ENCODE data around the gene REPIN1. TPM values are rescaled to one million over a fixed set of nuclear protein-coding genes. Genes with fewer than 3 reads are reported as not detected.

The REPIN1 gene
- total and polyA plus RNA-seq, 9 of the 15 experiments (the other 6 are each of a cell fraction or from before 2014, with no cell fraction given) = 8.1 to 283 (median 94.3) TPM

DNA sequence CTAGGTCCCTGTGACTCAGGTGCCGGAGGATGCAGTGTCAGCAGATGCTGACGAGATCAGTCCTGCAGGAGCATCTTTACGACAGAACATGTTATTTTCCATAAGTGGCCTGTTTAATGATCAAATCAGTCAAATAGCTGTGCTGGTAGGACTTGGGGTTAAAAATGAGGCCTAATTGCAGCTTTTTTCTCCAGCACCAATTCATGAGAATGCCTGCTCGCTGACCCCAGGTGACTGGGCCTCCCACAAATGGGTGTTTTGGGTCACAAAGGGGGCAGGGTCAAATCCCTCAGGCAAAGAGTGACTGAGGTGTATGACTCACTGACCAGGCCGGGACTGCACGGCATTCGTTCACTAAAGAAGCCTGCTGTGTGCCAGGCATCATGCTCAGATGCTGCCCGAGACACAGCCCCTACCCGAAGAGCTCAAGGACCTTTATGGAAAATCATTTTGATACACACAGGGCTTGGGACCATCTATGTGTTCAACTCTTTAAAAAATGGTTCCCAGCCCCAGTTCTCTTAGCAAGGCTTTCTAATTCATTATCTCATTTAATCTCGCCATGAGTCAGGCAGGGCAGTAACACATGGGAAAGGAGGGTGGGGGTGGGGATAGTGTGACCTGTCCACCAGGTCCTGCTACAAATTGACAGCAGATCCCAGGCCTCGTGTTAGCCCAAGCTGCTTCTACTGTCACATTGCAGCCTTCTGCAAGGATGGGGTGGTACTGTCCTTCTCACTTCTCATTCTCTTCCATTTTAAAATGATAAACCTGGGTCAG, 31.6 kb downstream of the REPIN1 start (continued):
- TF ChIP-seq, protein P1, sequence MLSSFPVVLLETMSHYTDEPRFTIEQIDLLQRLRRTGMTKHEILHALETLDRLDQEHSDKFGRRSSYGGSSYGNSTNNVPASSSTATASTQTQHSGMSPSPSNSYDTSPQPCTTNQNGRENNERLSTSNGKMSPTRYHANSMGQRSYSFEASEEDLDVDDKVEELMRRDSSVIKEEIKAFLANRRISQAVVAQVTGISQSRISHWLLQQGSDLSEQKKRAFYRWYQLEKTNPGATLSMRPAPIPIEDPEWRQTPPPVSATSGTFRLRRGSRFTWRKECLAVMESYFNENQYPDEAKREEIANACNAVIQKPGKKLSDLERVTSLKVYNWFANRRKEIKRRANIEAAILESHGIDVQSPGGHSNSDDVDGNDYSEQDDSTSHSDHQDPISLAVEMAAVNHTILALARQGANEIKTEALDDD (IDR thresholded peaks at IDR 0.05) = no peak; the same call in 1 of the 2 replicates
- TF ChIP-seq MAFG (tag; conservative IDR thresholded peaks at IDR 0.05) = peak; percentile 83
- peak; percentile 73 for TF ChIP-seq GATA2 (CRISPR knock-in tag; IDR thresholded peaks at IDR 0.05)
- TF ChIP-seq ZNF79 (CRISPR knock-in tag; IDR thresholded peaks at IDR 0.05; ENCODE audit: low read depth) = no peak
- no peak for TF ChIP-seq ZNF77 (CRISPR knock-in tag; IDR thresholded peaks at IDR 0.05)
- TF ChIP-seq, protein P2, sequence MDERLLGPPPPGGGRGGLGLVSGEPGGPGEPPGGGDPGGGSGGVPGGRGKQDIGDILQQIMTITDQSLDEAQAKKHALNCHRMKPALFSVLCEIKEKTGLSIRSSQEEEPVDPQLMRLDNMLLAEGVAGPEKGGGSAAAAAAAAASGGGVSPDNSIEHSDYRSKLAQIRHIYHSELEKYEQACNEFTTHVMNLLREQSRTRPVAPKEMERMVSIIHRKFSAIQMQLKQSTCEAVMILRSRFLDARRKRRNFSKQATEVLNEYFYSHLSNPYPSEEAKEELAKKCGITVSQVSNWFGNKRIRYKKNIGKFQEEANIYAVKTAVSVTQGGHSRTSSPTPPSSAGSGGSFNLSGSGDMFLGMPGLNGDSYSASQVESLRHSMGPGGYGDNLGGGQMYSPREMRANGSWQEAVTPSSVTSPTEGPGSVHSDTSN (CRISPR knock-in tag; IDR thresholded peaks at IDR 0.05; ENCODE audit: low read depth) = no peak
- TF ChIP-seq, protein P2 (tag; conservative IDR thresholded peaks at IDR 0.05; ENCODE audit: low read depth) = 0 out of 2 replicates have a peak, but pooled peaks have one; percentile 17
- TF ChIP-seq ZSCAN29 (IDR thresholded peaks at IDR 0.05) = no peak
- no peak for TF ChIP-seq ZNF384 (IDR thresholded peaks at IDR 0.05; ENCODE audit: low read depth, low read length)
- no peak for TF ChIP-seq THRAP3 (IDR thresholded peaks at IDR 0.05; ENCODE audit: borderline replicate concordance)
- no peak for TF ChIP-seq ARID2 (IDR thresholded peaks at IDR 0.05)
- peak; percentile 98 for TF ChIP-seq LEF1 (IDR thresholded peaks at IDR 0.05)
- TF ChIP-seq NBN (IDR thresholded peaks at IDR 0.05; ENCODE audit: low read depth) = no peak
- TF ChIP-seq SMARCB1 (IDR thresholded peaks at IDR 0.05; ENCODE audit: insufficient read length, low read depth) = no peak
- TF ChIP-seq ZNF174 (CRISPR knock-in tag; IDR thresholded peaks at IDR 0.05) = no peak
- TF ChIP-seq ESRRA (IDR thresholded peaks at IDR 0.05; ENCODE audit: borderline replicate concordance, low read depth) = peak; percentile 59
- TF ChIP-seq XRCC4 (IDR thresholded peaks at IDR 0.05; ENCODE audit: extremely low read depth, insufficient read depth, insufficient read length) = no peak
- TF ChIP-seq MTA3 (IDR thresholded peaks at IDR 0.05; ENCODE audit: borderline replicate concordance) = peak; percentile 79
- TF ChIP-seq SIN3A (IDR thresholded peaks at IDR 0.05; ENCODE audit: borderline replicate concordance in 2 of 2, control insufficient read depth in 1 of 2, low read depth in 2 of 2, low read length in 2 of 2) = peak in 1 of 2 experiments; percentile 77; a peak in 2 of 4 replicates
- TF ChIP-seq KAT7 (CRISPR knock-in tag; IDR thresholded peaks at IDR 0.05; ENCODE audit: borderline replicate concordance) = no peak

All from K562 (cell line).